Nephron progenitor cell (in vitro differentiated cells): Measurements from ENCODE around the gene TBC1D20.
"Not testable (repeated sequence)": the region's sequence is repeated elsewhere in the genome, so short reads cannot be mapped to it uniquely, and the experiment has no call there.

Experiments used
- DNase-seq: peaks from one replicate; pipeline ENCODE4 v3.0.0; 2021
- H3K27ac Mint-ChIP-seq: 2 replicates; pipeline ENCODE4 v1.8.0; 2021; ENCODE audit warnings: mild to moderate bottlenecking, moderate library complexity, mixed read lengths
- H3K27me3 Mint-ChIP-seq: 2 replicates; pipeline ENCODE4 v1.8.0; 2021; ENCODE audit warnings: mild to moderate bottlenecking, low read depth, mixed read lengths; ENCODE audit not compliant: poor library complexity
- H3K36me3 Mint-ChIP-seq: 2 replicates; pipeline ENCODE4 v1.8.0; 2021; ENCODE audit warnings: low read depth, mixed read lengths
- H3K4me1 Mint-ChIP-seq: 2 replicates; pipeline ENCODE4 v1.8.0; 2021; ENCODE audit warnings: mixed read lengths
- H3K4me3 Mint-ChIP-seq: 2 replicates; pipeline ENCODE4 v1.8.0; 2021; ENCODE audit warnings: mild to moderate bottlenecking, moderate library complexity, mixed read lengths
- H3K9me3 Mint-ChIP-seq: 2 replicates; pipeline ENCODE4 v1.8.0; 2021; ENCODE audit warnings: mild to moderate bottlenecking, moderate library complexity, mixed read lengths
- TF ChIP-seq, protein P1 (sequence below): fragments of 200-600 bp; sonication (generic); IDR thresholded peaks from 2 replicates; pipeline ENCODE4 v1.5.0; 2021; ENCODE audit warnings: antibody characterized with exemption

Gene TBC1D20, protein sequence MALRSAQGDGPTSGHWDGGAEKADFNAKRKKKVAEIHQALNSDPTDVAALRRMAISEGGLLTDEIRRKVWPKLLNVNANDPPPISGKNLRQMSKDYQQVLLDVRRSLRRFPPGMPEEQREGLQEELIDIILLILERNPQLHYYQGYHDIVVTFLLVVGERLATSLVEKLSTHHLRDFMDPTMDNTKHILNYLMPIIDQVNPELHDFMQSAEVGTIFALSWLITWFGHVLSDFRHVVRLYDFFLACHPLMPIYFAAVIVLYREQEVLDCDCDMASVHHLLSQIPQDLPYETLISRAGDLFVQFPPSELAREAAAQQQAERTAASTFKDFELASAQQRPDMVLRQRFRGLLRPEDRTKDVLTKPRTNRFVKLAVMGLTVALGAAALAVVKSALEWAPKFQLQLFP

DNA sequence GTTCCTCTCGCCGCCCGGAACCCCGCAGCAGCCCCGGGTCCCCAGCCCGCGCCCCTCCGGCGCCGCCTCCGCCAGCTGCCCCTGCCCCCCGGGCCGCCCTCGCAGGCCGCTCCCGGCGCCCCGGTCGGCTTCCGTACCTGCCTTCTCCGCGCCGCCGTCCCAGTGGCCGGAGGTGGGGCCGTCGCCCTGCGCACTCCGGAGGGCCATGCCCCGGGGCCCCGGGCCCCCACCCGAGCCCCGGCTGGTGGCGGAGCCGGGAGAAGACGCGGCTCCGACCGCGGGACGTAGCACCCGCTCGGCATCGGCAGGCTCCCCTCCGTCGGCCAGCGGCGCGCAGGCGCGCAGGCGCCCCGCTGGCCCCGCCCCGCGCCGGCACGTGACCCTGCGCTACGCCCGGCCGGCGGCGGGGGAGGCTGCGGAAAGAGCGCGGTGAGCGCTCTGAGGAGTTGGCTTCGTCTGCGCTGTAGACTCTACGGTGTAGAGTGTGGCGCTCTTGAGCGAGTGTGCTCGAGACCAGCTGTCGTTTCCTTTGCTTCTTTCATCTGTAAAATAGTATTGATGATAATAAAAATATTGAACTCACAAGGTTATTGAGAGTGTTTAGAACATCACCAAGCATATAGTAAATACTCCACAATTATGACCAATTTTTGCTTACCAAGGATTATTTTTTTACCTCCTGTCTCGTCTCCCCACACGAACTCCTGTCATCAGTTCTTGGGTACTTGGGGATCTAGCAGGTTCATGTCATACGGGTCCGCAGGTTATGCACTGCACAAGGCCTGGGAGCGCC, at the start of gene TBC1D20:
TBC1D20 (minus strand) TSS at position 335 of the 793 bp plus-strand sequence; CDS start at position 207, 128 bp downstream.
- peaks cover 10% of the 10 kb centered on the region for H3K27me3 Mint-ChIP-seq
- H3K27ac Mint-ChIP-seq, result peak within 1 kb of the TSS; percentile 83
- TF ChIP-seq, protein P1, sequence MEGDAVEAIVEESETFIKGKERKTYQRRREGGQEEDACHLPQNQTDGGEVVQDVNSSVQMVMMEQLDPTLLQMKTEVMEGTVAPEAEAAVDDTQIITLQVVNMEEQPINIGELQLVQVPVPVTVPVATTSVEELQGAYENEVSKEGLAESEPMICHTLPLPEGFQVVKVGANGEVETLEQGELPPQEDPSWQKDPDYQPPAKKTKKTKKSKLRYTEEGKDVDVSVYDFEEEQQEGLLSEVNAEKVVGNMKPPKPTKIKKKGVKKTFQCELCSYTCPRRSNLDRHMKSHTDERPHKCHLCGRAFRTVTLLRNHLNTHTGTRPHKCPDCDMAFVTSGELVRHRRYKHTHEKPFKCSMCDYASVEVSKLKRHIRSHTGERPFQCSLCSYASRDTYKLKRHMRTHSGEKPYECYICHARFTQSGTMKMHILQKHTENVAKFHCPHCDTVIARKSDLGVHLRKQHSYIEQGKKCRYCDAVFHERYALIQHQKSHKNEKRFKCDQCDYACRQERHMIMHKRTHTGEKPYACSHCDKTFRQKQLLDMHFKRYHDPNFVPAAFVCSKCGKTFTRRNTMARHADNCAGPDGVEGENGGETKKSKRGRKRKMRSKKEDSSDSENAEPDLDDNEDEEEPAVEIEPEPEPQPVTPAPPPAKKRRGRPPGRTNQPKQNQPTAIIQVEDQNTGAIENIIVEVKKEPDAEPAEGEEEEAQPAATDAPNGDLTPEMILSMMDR, result no peak
- H3K4me1 Mint-ChIP-seq, result peaks cover 40% of the 10 kb centered on the region
- H3K4me3 Mint-ChIP-seq, result peak within 1 kb of the TSS; percentile 97
- peak; percentile 85 for DNase-seq
- peaks cover 22% of the 10 kb centered on the region for H3K9me3 Mint-ChIP-seq
- H3K36me3 Mint-ChIP-seq, result peaks cover 5% of the 10 kb centered on the region

DNA sequence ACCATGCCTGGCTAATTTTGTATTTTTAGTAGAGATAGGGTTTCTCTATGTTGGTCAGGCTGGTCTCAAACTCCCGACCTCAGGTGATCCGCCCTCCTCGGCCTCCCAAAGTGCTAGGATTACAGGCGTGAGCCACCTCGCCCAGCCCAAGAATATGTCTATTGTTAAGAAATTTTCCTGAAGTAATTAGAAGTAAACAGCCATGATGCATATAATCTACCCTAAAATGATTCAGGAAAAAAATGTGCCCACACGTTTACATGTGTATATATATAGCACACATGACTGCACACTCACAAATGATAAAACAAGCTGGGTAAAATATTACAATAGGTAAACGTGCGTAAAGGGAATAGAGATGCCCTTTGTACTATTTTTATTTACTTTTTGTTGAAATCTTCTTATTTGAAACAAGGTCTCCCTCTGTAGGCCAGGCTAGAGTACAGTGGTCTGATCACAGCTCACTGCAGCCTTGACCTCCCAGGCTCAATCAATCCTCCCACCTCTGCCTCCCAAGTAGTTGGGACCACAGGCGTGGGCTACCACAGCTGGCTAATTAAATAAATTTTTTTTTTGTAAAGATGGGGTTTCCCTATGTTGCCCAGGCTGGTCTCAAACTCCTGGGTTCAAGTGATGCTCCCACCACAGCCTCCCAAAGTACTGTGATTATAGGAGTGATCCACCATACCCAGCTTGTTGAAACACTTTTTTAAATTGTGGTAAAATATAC, 48.2 kb upstream of the TBC1D20 start:
- H3K9me3 Mint-ChIP-seq, H3K27ac Mint-ChIP-seq, H3K4me1 Mint-ChIP-seq, DNase-seq, H3K27me3 Mint-ChIP-seq, H3K4me3 Mint-ChIP-seq: not testable (repeated sequence)
- peaks cover 74% of the 10 kb centered on the region for H3K36me3 Mint-ChIP-seq

DNA sequence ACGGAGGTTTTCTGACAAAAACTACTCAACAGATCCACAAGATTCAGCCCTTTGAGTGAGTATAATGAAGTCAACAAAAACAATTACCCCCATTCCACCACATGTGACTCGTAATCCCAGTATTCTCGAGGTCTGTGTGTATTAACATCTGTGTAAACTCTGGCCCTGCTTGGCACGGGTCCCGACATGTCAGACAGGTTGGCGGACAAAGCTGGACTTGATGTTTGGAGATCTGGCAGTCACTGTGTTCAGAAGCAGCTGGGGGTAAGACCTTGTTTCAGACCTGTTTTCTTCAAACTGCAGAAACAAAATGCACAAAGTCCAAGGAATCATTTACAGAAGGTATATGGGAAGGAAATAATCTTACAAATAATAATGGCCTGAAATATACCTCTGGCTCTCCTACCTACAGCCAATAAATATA, 46.0 kb upstream of the TBC1D20 start:
- peaks cover 69% of the 10 kb centered on the region for H3K36me3 Mint-ChIP-seq
- not testable (repeated sequence) for H3K4me3 Mint-ChIP-seq, H3K27me3 Mint-ChIP-seq, H3K4me1 Mint-ChIP-seq, H3K9me3 Mint-ChIP-seq, H3K27ac Mint-ChIP-seq, DNase-seq

DNA sequence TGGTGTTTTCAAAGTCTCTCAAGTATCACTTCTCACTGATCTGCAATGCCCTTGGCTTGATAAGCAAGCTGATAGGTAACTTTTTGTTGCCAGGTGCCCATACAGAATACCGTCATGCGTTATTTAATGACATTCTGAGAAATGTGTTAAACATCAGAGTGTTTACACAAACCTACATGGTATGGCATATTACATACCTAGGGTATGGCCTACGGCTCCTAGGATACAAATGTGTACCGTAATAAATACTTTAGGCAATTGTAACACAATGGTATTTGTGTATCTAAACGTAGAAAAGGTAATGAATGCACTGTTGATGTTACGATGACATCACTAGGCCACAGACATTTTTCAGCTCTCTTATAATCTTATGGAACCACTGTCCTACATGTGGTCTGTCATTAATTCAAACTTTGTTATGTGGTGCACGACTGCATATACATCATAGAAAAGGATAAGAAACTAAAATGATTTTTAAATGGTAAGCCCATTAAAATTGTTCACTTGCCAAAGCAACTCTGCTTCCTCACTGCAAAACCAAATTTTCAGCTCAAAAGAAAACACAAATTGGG, 45.5 kb upstream of the TBC1D20 start:
- H3K36me3 Mint-ChIP-seq, result peaks cover 74% of the 10 kb centered on the region

DNA sequence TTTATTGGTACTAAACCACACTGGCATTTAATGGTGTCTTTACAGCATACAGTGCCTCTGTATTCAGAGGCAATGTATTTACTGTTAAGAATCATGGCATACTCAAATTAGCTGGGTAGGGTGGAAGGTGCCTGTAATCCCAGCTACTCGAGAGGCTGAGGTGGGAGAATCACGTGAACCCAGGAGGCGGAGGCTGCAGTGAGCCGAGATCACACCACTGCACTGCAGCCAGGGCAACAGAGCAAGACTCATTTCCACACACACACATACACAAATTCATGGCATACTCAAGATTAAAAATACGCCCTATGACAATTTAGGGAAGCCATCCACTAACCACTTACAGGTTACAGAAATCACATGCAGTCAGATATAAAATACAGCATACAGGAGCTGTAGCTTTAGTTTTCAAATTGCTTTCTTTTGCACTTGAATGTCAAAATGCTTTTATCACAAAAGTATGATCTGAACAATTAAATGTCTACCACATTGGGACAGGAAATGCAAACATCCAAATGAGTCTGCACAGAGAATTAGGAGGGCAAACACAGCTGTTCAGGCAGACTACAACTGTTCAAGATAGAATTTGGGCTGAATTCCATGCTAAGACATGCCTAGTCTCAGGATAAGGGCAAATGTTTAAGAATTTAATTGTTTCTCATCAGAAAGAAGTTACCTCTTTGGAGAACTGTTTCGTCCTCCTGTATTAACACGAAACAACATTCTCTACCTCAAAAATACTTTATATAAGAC, 44.8 kb upstream of the TBC1D20 start:
- H3K27ac Mint-ChIP-seq, result peak overlapping the region; percentile 82

More for the DNA sequence above, 45.5 kb upstream of the TBC1D20 start:
- no peaks in the 10 kb centered on the region for H3K4me1 Mint-ChIP-seq
- no peak for DNase-seq
- no peak overlapping the region for H3K27ac Mint-ChIP-seq
- H3K9me3 Mint-ChIP-seq, result no peaks in the 10 kb centered on the region
- TF ChIP-seq, protein P1, result no peak
- no peaks in the 10 kb centered on the region for H3K27me3 Mint-ChIP-seq
- no peak overlapping the region for H3K4me3 Mint-ChIP-seq

More for the DNA sequence above, 44.8 kb upstream of the TBC1D20 start:
- Mint-ChIP-seq H3K9me3 (no peaks in the 10 kb centered on the region), H3K27me3 (no peaks in the 10 kb centered on the region), H3K4me1 (no peaks in the 10 kb centered on the region), H3K4me3 (no peak overlapping the region), H3K36me3 (peaks cover 80% of the 10 kb centered on the region)
- no peak for DNase-seq
- TF ChIP-seq, protein P1, result no peak
